Measurements from ENCODE around the gene CDH20.

DNA sequence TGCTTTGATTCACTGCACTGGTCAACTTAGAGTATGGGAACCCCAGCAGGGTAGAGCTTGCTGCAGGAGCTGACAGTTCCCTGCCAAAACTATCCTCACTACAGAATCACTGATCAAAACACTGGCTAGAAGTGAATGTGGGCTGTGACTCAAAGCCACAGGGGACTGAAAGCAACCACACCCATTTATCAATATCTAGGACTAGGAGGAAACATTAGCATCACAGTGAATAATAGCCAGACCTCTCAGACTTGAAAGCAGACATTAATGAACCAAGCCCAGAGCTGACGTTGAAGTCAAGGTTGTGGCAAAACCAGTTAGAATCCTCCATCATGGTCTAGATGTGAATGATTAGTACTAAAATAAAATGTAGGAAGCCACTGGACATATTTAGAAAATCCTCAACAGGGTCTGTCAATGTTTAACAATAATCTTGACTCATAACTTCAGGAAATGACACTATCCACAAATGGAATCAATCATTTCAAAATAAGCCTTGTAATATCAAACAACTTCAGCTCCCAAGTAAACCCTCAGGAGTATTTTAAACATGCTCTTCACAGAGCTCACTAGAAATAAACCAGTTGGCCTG, 131.4 kb downstream of the CDH20 start:
- TF ChIP-seq, protein P1, sequence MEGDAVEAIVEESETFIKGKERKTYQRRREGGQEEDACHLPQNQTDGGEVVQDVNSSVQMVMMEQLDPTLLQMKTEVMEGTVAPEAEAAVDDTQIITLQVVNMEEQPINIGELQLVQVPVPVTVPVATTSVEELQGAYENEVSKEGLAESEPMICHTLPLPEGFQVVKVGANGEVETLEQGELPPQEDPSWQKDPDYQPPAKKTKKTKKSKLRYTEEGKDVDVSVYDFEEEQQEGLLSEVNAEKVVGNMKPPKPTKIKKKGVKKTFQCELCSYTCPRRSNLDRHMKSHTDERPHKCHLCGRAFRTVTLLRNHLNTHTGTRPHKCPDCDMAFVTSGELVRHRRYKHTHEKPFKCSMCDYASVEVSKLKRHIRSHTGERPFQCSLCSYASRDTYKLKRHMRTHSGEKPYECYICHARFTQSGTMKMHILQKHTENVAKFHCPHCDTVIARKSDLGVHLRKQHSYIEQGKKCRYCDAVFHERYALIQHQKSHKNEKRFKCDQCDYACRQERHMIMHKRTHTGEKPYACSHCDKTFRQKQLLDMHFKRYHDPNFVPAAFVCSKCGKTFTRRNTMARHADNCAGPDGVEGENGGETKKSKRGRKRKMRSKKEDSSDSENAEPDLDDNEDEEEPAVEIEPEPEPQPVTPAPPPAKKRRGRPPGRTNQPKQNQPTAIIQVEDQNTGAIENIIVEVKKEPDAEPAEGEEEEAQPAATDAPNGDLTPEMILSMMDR (IDR thresholded peaks at IDR 0.05): no peak
- TF ChIP-seq ZFX (IDR thresholded peaks at IDR 0.05; ENCODE audit: borderline replicate concordance): no peak
